Measurements from ENCODE around the gene PTPN11.

DNA sequence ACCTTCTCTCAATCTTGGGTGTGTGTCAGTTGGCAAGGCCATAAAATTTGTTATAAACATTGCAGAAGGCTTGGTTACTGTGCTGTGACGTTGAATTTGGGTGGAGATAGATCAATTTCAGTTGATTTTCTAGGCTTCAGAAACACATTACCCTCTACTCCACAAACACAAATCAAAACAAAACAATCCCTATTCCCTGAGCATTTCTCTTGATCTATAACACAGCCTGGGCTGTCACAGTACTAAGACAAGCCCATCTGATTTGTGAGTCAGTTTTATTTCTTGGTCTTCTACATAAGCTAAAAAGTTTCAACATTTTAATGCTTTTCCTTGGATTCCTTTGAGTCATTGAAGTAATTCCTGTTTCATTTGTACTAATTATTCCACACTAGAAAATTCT, 79.8 kb downstream of the PTPN11 start:
- TF ChIP-seq, protein P1, sequence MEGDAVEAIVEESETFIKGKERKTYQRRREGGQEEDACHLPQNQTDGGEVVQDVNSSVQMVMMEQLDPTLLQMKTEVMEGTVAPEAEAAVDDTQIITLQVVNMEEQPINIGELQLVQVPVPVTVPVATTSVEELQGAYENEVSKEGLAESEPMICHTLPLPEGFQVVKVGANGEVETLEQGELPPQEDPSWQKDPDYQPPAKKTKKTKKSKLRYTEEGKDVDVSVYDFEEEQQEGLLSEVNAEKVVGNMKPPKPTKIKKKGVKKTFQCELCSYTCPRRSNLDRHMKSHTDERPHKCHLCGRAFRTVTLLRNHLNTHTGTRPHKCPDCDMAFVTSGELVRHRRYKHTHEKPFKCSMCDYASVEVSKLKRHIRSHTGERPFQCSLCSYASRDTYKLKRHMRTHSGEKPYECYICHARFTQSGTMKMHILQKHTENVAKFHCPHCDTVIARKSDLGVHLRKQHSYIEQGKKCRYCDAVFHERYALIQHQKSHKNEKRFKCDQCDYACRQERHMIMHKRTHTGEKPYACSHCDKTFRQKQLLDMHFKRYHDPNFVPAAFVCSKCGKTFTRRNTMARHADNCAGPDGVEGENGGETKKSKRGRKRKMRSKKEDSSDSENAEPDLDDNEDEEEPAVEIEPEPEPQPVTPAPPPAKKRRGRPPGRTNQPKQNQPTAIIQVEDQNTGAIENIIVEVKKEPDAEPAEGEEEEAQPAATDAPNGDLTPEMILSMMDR (IDR thresholded peaks at IDR 0.05), result no peak
- no peak for TF ChIP-seq POLR2A (IDR thresholded peaks at IDR 0.05)

All from gastroesophageal sphincter (tissue), 3 donors.